DOHH2 (cell line): ENCODE data around the gene UNC13B.
"Not testable (repeated sequence)": the region's sequence is repeated elsewhere in the genome, so short reads cannot be mapped to it uniquely, and the experiment has no call there.

Experiments
- H3F3A ChIP-seq: fragments of 200-600 bp; sonication (generic), shearing (Covaris generic); 2 replicates; pipeline ENCODE4 v1.6.0; 2016; ENCODE audit warnings: antibody characterized with exemption, mild to moderate bottlenecking; ENCODE audit not compliant: control insufficient read depth, insufficient read depth
- H3K27ac ChIP-seq: fragments of 200-600 bp; sonication (generic); 2 replicates; pipeline ENCODE4 v1.5.1; 2014; ENCODE audit warnings: low read depth, mild to moderate bottlenecking, low read length, moderate library complexity
- H3K27me3 ChIP-seq: fragments of 200-600 bp; sonication (generic); 2 replicates; pipeline ENCODE4 v1.6.1; 2014; ENCODE audit warnings: mild to moderate bottlenecking, low read length, mixed read lengths; ENCODE audit not compliant: control insufficient read depth
- H3K36me3 ChIP-seq: fragments of 200-600 bp; sonication (generic); 2 replicates; pipeline ENCODE4 v1.6.1; 2014; ENCODE audit warnings: mild to moderate bottlenecking, low read length, moderate library complexity, mixed read lengths; ENCODE audit not compliant: control insufficient read depth
- H3K4me1 ChIP-seq: fragments of 200-600 bp; sonication (generic); 2 replicates; pipeline ENCODE4 v1.6.1; 2014; ENCODE audit warnings: mild to moderate bottlenecking, low read length, mixed read lengths; ENCODE audit not compliant: control insufficient read depth
- H3K4me2 ChIP-seq: fragments of 200-600 bp; sonication (generic); 2 replicates; pipeline ENCODE4 v1.6.0; 2014; ENCODE audit warnings: mild to moderate bottlenecking, low read length, moderate library complexity
- H3K4me3 ChIP-seq: fragments of 200-600 bp; sonication (generic); 2 replicates; pipeline ENCODE4 v1.5.1; 2014; ENCODE audit warnings: mild to moderate bottlenecking, low read length, mixed read lengths
- H3K79me2 ChIP-seq: fragments of 200-600 bp; sonication (generic); 2 replicates; pipeline ENCODE4 v1.6.1; 2014; ENCODE audit warnings: mild to moderate bottlenecking, low read length, mixed read lengths; ENCODE audit not compliant: control insufficient read depth
- H3K9me2 ChIP-seq: fragments of 200-600 bp; sonication (generic); replicated peaks from 2 replicates; pipeline ENCODE4 v1.6.1; 2014; ENCODE audit warnings: mild to moderate bottlenecking, low read length, mixed read lengths; ENCODE audit not compliant: control insufficient read depth
- H3K9me3 ChIP-seq: fragments of 200-600 bp; sonication (generic); 2 replicates; pipeline ENCODE4 v1.6.1; 2014; ENCODE audit warnings: antibody characterized with exemption, low read length, mixed read lengths; ENCODE audit not compliant: control insufficient read depth, insufficient read depth
- H4K20me1 ChIP-seq: fragments of 200-600 bp; sonication (generic); 2 replicates; pipeline ENCODE4 v1.6.0; 2014; ENCODE audit warnings: low read depth, mild to moderate bottlenecking, antibody characterized with exemption, low read length, moderate library complexity; ENCODE audit not compliant: control insufficient read depth, insufficient read depth
- CTCF ChIP-seq: fragments of 200-600 bp; sonication (generic); IDR thresholded peaks from one replicate; pipeline ENCODE4 v1.5.1; 2014; ENCODE audit warnings: antibody characterized with exemption, mild to moderate bottlenecking, low read depth, low read length; ENCODE audit not compliant: poor library complexity, severe bottlenecking
- EZH2phosphoT487 ChIP-seq: fragments of 200-600 bp; sonication (generic); IDR thresholded peaks from 2 replicates; pipeline ENCODE4 v1.6.1; 2017; ENCODE audit warnings: borderline replicate concordance, mild to moderate bottlenecking, antibody characterized with exemption, low read length, moderate library complexity, mixed read lengths

The UNC13B gene

GRCh38 chr9:35162605-35163315 is 951 bp downstream of the UNC13B start:
- Histone ChIP-seq H3K36me3 (no peaks in the 10 kb centered on the region), H3K4me1 (peaks cover 17% of the 10 kb centered on the region), H3K9me2 (no peaks in the 10 kb centered on the region), H3K79me2 (no peaks in the 10 kb centered on the region), H3K27me3 (no peaks in the 10 kb centered on the region), H3K4me2 (no peak overlapping the region), H3K27ac (no peak overlapping the region), H4K20me1 (no peaks in the 10 kb centered on the region), H3K9me3 (no peaks in the 10 kb centered on the region), H3K4me3 (no peak overlapping the region), H3F3A (no peaks in the 10 kb centered on the region)
- TF ChIP-seq EZH2phosphoT487 (no peak), CTCF (no peak)

GRCh38 chr9:35163413-35163812 is 1.6 kb downstream of the UNC13B start:
- Histone ChIP-seq H3K27me3 (no peaks in the 10 kb centered on the region), H3K4me3 (no peak overlapping the region), H3K4me2 (no peak overlapping the region), H4K20me1 (no peaks in the 10 kb centered on the region), H3K27ac (no peak overlapping the region), H3K4me1 (peaks cover 13% of the 10 kb centered on the region), H3K36me3 (no peaks in the 10 kb centered on the region), H3K79me2 (no peaks in the 10 kb centered on the region), H3K9me3 (no peaks in the 10 kb centered on the region), H3K9me2 (no peaks in the 10 kb centered on the region), H3F3A (no peaks in the 10 kb centered on the region)
- TF ChIP-seq CTCF (no peak), EZH2phosphoT487 (no peak)

- Histone ChIP-seq H3K4me2 (no peak overlapping the region), H4K20me1 (no peaks in the 10 kb centered on the region), H3K27me3 (no peaks in the 10 kb centered on the region), H3K79me2 (no peaks in the 10 kb centered on the region), H3K4me3 (no peak overlapping the region), H3K36me3 (no peaks in the 10 kb centered on the region), H3K9me3 (no peaks in the 10 kb centered on the region), H3K27ac (no peak overlapping the region), H3K4me1 (peaks cover 1% of the 10 kb centered on the region), H3K9me2 (no peaks in the 10 kb centered on the region), H3F3A (no peaks in the 10 kb centered on the region)
- TF ChIP-seq CTCF, result no peak
- no peak for TF ChIP-seq EZH2phosphoT487
These were observed 2.9 kb downstream of the UNC13B start for GRCh38 chr9:35164711-35165110.

- not testable (repeated sequence) for H3K9me3 ChIP-seq, H3K36me3 ChIP-seq, H3K4me1 ChIP-seq, H3K79me2 ChIP-seq, H3K27ac ChIP-seq, H3K9me2 ChIP-seq, H4K20me1 ChIP-seq, H3K4me3 ChIP-seq, H3K27me3 ChIP-seq, H3F3A ChIP-seq, H3K4me2 ChIP-seq
These were observed 5.6 kb downstream of the UNC13B start for GRCh38 chr9:35167429-35167828.
